OCI-LY7 (cell line): ENCODE data around the gene VPS13D.

Source experiments
- EZH2phosphoT487 ChIP-seq: fragments of 200-600 bp; sonication (generic); IDR thresholded peaks from 2 replicates; pipeline ENCODE4 v1.6.1; 2018; ENCODE audit warnings: low read depth, borderline replicate concordance, mild to moderate bottlenecking, mixed run types, antibody characterized with exemption, low read length, moderate library complexity, mixed read lengths
- TF ChIP-seq, protein P1 (sequence below): fragments of 200-600 bp; sonication (generic); conservative IDR thresholded peaks from 2 replicates; pipeline ENCODE4 v1.5.1; 2014; ENCODE audit warnings: mild to moderate bottlenecking, antibody characterized with exemption, low read length, moderate library complexity, mixed read lengths

DNA sequence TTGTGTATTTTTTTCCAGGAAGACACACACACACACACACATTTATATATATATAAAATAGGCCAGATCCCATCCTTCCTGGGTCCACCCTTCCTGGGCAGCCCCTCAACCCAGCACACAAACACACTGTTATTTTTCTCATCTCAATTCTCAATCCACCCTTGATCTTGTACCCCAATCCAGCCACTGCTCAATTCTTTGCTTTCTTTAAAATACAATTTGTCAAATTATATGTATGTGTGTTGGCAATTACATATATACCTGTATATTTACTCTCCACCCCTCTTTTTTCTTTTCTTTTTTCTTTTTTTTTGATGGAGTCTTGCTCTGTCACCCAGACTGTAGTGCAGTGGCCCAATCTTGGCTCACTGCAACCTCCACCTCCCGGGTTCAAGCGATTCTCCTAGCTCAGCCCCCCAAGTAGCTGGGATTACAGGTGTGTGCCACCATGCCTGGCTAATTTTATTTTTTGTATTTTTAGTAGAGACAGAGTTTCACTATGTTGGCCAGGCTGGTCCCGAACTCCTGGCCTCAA, 299.9 kb downstream of the VPS13D start:
- TF ChIP-seq, protein P1, sequence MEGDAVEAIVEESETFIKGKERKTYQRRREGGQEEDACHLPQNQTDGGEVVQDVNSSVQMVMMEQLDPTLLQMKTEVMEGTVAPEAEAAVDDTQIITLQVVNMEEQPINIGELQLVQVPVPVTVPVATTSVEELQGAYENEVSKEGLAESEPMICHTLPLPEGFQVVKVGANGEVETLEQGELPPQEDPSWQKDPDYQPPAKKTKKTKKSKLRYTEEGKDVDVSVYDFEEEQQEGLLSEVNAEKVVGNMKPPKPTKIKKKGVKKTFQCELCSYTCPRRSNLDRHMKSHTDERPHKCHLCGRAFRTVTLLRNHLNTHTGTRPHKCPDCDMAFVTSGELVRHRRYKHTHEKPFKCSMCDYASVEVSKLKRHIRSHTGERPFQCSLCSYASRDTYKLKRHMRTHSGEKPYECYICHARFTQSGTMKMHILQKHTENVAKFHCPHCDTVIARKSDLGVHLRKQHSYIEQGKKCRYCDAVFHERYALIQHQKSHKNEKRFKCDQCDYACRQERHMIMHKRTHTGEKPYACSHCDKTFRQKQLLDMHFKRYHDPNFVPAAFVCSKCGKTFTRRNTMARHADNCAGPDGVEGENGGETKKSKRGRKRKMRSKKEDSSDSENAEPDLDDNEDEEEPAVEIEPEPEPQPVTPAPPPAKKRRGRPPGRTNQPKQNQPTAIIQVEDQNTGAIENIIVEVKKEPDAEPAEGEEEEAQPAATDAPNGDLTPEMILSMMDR, result no peak
- TF ChIP-seq EZH2phosphoT487, result no peak
